NCI-H1105 (cell line): ENCODE data around the gene IL16.
"Not testable (repeated sequence)": the region's sequence is repeated elsewhere in the genome, so short reads cannot be mapped to it uniquely, and the experiment has no call there.

Experiments
- DNase-seq: peaks from one replicate; lab custom pipeline; 2025; lab: John Stamatoyannopoulos, UW

The IL16 gene

GRCh38 chr15:81337713-81338157 lies 141.1 kb downstream of the IL16 start:
- no peak for DNase-seq

- no peak for DNase-seq
Measured at GRCh38 chr15:81338170-81339007, 141.7 kb downstream of the IL16 start.

GRCh38 chr15:81339321-81339720 lies 142.6 kb downstream of the IL16 start:
- no peak for DNase-seq

DNA sequence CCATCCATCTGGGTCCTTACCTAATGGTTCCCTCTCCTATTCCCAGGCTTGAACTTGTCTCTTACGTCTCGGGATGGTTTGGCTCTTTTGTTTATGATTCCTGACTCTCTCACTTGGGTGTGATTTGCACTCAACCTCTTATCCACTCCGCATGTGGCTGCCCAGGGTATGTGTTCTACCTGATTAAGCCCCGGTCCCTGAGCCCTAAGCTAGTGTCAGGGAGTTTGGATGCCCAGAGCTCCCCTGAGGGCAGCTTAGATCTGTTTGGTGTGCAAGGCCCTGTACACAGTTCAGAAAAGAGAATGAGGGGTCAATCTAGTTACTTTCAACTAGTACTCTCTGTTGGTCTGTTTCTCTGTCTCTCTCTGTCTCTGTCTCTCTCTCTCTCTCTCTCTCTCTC lies 143.2 kb downstream of the IL16 start:
- no peak for DNase-seq

DNA sequence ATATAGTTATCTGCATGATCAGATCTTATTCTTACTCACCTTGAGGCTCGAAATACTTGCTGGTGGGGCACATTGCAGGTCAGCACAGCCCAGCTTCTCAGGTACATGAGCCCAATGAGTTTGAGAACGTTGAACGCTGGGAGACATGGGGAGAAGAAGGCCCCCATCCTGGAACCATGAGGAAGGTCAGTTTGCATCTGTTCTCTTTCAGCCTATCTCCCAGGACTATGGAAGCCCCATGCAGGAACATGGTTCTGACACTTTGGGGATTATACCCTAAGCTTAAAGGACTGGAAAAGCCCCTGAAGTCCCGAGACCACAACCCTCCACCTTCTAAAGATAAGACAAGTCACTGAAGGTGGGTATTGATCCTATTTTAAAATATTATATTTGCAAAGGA lies 144.7 kb downstream of the IL16 start:
- no peak for DNase-seq

DNA sequence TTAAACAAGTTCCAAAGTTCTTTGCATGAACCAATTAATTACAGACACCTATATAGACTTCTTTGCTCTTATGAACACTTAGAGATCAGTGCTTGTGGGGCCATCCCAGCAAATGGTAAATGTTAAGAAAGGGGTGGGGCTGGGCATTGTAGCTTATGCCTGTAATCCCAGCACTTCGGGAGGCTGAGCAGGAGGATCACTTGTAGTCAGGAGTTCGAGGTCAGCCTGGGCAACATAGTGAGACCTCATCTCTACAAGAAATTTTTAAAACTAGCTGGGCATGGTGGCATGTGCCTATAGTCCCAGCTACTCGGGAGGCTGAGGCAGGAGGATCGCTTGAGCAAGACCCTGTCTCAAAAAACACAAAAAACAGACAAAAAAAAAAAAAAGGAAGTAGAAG lies 146.7 kb downstream of the IL16 start:
- no peak for DNase-seq

- DNase-seq, result no peak
Measured at GRCh38 chr15:81346611-81347010, 149.9 kb downstream of the IL16 start.

DNA sequence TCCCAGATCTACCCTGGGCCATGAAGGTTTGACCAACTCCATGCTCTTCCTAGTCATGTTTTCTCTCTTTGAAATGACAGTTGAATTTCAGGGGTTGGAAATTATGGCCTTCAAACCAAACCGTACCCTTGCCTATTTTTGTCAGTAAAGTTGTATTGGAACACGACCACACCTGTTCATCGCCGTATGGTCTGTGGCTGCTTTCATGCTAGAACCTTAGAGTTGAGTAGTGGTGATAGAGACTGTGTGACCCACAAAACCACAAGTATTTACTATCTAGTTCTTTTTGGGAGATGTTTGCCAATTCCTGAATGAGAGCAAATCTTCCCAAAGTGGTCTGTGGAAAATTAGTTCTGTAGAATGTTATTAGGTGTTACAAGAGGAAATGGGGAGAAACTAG lies 151.2 kb downstream of the IL16 start:
- DNase-seq, result no peak

GRCh38 chr15:81348691-81349090 lies 152.0 kb downstream of the IL16 start:
- DNase-seq, result not testable (repeated sequence)

DNA sequence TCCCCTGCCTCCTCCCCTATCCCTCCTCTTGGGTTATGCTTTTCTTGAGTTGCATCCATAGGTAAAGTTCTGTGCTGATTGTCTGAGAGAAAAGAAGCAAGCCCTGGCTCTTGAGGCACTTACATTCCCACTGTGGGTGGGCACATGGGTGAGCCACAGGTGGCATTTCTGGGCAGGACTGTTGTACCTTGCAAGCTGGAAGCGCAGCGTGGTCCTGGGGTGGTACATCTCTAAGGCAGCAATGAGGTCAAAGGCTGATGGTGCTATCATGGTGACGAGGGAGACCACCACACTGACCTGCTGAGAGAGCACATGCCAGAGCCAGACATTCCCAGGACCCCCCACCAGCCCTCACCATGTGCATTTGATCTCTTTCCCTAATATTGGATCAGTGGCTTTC lies 152.6 kb downstream of the IL16 start:
- no peak for DNase-seq

GRCh38 chr15:81351651-81352050 lies 155.0 kb downstream of the IL16 start:
- DNase-seq, result no peak

- DNase-seq, result no peak
Measured at GRCh38 chr15:81356252-81356651, 159.6 kb downstream of the IL16 start.

DNA sequence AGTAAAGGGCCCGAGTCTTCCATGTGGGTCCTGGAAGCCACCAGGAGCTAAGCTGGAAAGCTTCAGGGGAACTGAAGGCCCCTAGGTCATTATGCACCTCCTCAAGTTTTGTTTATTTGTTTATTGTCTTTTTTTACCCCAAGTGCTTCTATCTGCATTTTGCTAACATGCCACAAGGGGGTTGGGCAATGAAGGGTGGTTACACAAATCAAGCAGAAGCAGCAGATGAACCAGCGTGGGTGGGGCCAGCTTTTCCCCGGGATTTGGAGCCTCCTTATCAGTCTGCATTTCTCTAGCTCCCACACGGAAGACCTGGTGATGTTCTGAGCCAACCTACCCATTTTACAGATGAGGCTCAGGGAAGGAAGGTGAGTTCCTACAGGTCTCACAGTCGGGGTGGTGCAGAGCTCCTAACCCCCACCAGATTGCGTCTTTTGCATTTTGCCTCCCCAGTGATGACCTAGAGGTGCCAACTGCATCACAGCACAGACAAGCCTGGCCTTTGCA lies 160.6 kb downstream of the IL16 start:
- DNase-seq, result no peak

GRCh38 chr15:81358248-81358647 lies 161.6 kb downstream of the IL16 start:
- DNase-seq, result no peak

DNA sequence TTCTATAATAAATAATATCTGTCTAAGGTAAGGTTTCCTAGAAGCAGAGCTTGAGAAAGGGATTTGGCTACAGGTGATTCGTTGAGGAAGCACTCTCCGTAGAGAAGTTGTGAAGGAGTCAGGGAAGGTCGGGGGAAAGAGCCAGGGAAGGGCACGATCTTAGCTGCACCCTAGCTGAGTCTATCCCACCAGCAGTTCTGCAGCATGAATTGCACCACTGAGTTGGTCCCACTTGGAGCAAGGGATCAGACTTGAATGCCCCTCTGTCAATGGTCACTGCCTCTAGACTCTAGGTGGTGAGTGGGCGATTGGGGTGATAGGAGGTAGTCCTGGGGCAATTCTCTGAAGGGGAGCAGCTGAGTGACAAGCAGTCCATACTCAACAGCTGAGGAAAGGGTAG lies 163.8 kb downstream of the IL16 start:
- DNase-seq, result no peak

- no peak for DNase-seq
Measured at GRCh38 chr15:81361891-81362290, 165.2 kb downstream of the IL16 start.

GRCh38 chr15:81362790-81363189 lies 166.1 kb downstream of the IL16 start:
- no peak for DNase-seq

DNA sequence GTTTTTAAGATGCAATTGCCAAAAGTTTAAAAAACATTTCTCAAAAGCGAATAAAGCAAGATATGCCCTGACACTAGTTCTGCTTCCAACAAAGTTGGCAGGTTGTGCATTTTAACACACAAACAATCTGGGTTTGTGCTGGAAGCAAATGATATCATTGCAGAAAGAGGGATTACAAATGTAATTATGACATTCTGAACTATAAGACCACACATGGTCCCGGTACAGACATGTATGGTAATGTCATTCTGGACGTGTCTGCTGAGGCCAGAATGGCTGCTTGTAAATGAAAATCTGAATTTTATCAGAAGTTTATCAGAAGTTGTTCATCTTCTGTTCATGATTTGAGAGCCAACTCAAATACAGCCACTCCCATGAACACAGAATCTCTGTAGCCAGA lies 166.6 kb downstream of the IL16 start:
- DNase-seq, result no peak
